AML-193 (cell line): ENCODE data around the gene ZYG11A.

Experiments used
- DNase-seq, 2 experiments: peaks; one replicate each; lab custom pipeline; 2025; lab: John Stamatoyannopoulos, UW

Gene ZYG11A

GRCh38 chr1:52877554-52877953 lies 35.0 kb downstream of the ZYG11A start:
- DNase-seq = no peak

DNA sequence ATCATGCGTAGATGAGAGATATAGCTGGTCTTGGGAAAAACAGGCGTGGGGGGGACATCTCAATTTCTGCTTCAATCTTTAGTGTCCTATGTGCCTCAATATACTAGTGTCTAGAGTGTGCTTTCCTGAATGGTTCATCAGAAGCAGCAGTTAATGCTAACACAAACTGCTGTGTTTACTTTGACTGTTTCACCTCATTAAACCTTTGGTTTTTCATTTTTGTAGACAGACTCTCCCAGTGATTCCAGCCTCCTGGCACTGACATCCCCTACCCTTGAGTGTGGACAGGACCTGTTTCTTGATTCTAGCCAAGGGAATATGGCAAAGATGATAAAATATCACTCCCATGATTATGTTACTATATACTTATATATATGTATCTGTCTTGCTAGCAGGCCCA lies 37.6 kb downstream of the ZYG11A start:
- DNase-seq = no peak

DNA sequence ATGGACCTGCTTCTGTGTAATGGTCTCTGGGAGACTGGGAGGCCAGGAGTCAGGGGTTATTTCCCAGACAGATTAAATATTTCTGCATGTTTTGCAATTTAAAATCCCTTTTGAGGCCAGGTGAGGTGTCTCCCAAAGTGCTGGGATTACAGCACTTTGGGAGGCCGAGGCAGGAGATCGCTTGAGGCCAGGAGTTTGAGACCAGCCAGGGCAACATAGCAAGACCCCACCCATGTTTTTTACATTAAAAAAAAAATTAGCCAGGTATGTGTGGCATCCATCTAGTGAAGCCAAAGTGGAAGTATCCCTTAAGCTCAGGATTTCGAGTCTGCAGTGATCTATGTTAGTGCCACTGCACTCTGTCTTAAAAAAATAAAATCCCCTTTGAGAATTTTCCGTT lies 44.9 kb downstream of the ZYG11A start:
- no peak for DNase-seq

DNA sequence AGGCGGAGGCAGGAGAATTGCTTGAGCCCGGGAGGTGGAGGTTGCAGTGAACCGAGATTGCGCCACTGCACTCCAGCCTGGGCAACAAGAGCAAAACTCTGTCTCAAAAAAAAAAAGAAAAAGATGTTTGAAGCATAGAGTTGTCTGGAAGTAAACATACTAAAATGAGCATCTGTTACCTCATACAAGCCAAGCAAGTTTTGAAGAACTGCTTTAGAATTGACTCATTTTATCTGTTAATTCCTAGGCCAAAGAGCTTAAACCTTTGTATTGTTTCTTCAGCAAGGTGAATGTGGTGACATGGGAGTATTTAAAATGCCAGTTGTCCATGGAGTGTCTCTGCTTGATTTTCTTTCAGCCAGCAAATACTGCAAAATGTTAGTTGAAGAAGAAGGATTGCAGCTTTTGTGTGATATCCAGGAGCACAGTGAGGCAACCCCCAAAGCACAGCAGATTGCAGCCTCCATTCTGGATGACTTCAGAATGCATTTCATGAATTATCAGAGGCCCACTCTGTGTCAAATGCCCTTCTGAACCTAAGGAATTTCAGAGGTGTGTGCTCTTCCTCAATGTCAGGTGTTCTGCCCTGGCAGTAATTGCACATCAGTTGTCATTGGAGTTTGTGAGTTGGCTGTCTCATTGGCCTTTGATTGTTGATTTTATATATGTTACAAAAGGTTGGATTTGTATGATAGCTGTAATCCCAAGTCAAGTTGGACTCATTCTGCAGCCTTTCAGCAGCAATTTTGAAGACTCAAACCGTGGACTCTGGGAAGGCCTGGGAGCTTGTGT lies 50.1 kb downstream of the ZYG11A start:
- no peak for DNase-seq

DNA sequence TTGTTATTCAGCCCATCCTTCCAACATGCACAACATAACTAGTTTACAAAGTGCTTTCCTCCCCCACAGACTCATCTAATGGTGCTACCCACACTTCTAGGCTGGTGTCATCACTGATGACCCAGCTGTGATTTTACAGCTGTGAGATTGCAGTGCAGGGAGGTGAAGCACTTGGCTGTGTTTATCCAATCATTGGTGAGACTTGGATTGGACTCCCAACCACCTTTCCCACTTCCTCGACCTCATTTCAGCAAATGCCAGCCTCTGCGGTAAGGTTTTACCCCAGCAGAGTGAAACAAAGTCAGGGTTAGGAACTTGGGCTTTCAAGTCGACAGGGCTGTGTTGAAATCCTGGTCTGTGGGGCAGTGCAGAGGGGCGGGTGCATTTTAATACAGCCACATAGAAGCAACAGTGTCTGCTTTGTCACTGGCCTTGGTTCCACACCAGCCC lies 56.9 kb downstream of the ZYG11A start:
- no peak for DNase-seq

- no peak for DNase-seq
Observed at GRCh38 chr1:52900402-52900801, 57.8 kb downstream of the ZYG11A start.

DNA sequence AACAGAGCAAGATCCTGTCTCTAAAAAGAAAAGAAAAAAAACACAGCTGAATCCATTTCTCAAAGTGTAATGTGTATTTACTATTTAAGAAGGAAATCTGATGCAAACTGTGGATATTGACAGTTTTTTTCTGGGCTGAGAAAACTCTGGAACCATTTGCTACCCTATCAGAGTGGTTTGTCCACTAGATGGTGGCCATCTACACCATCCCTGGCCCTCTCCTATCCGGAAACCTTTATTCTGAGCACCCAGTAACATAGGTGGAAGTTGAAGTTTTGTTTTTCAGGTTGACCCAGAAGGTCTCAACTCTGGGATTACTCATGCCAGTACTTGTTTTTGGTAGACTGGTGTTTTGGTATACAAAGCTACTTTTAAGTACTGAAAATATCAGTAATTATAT lies 58.8 kb downstream of the ZYG11A start:
- no peak for DNase-seq

- no peak for DNase-seq
Observed at GRCh38 chr1:52904208-52904926, 61.8 kb downstream of the ZYG11A start.

GRCh38 chr1:52904927-52905698 lies 62.6 kb downstream of the ZYG11A start:
- DNase-seq = peak in 1 of 2 experiments; percentile 2

DNA sequence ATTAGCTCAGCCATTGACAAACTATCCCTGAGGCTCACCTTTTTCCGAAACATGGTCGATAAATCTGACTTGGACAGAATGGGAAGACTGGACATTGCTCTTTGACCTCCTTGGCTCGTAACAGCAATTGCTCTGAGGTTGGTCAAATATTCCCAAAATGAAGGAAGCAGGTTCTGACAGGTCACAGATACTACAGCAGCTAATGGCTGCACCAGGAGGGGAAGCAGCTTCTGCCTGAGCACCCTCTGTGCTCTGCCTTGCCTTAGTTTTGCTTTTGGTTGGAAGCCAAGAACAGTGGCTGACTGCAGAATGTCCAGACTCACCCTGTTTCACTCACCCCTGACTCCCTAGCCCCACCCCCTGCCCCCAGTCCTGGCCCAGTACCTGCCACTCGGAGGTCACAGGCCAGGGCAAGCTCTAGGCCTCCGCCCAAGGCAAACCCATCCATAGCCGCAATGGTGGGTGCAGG lies 63.6 kb downstream of the ZYG11A start:
- DNase-seq = no peak

DNA sequence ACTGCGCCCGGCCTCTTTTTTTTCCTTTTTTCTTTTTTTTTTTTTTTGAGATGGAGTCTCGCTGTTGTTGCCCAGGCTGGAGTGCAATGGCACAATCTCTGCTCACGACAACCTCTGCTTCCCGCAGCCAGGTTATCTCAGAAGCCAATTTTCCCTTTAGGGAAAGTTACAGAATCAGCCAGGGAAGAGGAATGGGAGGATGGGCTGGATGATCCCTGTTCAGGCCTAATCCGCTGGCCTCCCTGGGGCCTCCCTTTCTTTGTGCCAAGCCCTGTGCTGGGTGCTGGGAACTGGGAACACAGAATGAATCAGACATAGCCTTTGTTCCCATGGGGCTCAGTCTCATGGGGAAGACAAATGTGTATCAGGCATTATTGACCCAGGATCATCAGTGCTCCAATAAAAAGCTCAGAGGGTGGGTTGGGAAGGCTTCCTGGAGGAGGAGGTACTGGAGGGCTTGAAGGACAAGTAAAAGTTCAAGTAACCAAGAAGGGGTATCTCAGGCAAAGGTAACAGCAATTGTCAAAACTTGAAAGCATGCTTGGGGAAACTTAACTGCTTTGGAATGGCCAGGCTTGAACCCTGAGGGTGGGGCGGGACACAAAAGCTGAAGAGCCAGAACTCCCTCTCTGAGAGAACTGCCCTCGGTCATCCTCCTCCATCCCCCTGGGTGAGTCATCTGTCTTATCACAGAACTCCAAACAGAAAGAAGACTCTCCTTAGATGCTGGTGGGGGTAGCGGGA lies 64.7 kb downstream of the ZYG11A start:
- DNase-seq = no peak

DNA sequence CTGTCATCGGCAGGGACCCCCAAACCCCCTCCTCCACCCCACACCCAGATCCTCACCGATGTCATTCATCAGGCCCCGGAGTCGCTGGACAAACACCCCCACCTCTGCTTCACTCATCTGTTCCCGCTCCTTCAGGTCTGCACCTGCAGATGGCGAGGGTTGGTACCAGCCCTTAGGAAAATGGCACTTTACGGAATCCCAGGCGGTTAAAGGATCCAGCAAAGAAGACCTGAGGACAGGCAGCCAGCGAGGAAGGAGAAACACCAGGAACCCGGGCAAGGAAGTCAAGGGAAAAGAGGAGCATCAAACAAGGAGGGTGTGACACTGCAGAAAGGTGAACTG lies 65.2 kb downstream of the ZYG11A start:
- no peak for DNase-seq

DNA sequence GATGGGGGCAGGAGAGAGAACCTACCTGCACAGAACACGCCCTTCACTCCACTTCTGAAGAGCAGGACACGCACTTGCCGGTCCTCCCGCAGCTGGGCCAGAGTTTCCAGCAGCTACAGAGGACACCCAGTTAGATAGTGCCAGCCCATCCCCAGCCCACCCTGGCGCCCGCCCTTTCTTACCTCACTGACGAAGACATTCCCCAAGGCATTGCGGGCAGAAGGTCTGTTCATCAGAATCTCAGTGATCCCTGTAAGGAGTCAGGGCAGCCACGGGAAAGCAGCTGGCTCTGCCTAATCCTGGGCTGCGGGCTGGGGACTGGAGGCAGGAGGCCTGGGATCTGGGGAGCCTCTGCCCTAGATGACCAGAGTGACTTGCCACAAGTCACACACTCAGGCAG lies 69.0 kb downstream of the ZYG11A start:
- no peak for DNase-seq

DNA sequence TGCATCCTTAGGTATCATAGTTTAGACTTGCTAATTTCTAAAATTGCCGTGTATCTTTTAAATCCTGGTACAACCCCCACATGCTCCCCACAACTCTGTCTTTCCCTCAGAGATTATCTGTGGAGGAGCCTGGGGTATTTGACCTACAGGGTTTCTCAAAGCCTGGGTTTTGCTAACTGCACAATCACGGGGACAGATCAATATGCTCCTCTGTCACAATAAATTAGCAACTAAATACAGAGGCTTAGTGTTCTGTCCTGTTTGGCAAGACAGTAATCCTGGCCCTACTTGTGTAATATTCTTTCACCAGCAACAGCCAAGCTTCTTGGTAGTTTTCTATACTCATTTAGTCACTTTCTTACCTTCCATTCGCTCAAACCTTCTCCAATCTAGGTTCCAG lies 70.5 kb downstream of the ZYG11A start:
- no peak for DNase-seq

- no peak for DNase-seq
Observed at GRCh38 chr1:52913537-52913936, 71.0 kb downstream of the ZYG11A start.

- no peak for DNase-seq
Observed at GRCh38 chr1:52914463-52914862, 71.9 kb downstream of the ZYG11A start.

DNA sequence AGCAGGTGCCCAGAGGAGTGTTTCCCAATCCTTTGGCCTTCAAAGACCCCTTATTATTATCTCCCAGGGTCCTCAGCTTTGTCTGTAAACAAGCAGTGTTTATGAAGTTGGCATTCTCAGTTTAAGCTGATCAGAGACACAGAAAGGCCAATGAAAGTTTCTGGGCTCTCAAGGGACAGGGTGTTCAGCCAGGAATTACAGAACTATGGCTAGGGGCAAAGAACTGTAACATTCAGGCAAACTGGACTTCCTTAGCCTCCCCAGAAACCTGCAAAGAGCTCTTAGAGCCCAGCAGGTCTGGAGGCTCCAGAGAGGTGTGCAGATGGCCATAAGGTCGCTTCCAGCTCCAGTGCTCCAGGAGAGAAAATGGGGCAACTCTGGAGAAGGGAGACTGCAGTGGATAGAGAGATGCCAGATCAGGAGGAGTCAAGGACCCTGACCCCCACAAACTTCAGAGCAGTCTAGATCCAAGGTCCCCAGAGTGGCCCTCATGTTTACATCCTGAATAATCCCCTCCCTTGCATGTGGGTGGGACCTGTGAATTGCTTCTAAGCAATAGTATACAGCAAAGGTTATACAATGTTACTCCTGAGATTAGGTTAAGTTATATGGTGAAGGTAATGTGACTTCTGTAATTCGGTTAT lies 72.8 kb downstream of the ZYG11A start:
- no peak for DNase-seq

DNA sequence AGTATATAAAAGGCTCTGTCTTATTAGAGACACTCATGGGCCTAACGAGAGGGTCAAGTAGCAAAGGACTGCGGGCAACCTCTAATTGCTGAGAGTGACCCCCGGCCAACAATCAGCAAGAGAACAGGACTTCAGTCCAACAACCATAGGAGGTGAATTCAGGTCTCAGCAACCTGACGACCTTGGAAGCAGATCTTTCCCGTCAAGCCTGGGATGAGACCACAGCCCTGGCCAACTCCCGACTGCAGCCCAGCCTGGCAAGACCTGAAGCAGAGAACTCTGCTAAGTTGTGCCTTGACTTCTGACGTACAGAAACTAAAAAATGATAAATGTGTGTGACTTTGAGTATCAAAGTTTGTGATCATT lies 73.3 kb downstream of the ZYG11A start:
- DNase-seq = no peak

- no peak for DNase-seq
Observed at GRCh38 chr1:52916241-52916975, 73.8 kb downstream of the ZYG11A start.

DNA sequence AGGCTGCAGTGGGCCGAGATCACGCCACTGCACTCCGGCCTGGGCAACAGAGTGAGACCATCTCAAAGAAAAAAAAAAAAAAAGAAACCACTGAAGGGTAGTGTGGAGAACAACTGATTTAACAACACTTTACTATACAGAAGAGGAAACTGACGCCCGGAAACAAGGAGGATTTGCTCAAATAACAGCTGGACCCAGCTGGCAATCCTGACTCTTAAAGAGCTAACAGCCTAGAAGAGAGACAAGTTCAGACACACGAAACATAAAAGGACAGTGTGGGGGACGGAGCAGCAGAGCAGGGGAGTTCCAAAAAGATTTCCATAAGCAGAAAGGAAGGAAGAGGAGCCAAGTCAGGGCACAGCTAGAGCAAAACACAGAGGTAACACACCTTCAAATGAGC lies 74.6 kb downstream of the ZYG11A start:
- DNase-seq = no peak

DNA sequence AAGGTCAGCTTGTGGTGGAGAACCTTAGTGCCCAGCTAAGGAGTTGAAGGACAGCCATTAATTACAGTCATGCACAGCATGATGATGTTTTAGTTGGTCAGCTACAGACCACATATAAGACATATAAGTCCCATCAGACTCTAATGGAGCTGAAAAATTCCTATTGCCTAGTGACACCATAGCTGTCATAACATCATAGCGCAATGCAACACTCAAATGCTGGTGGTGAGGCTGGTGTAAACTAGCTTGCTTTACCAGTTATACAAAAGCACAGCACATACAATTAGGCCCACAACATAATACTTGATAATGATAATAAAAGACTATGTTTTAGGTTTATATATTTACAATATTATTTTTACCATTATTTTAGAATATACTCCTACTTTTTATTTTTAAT lies 75.0 kb downstream of the ZYG11A start:
- DNase-seq = no peak
